Spinal cord (tissue), 10 donors: ENCODE measurements around the gene ZBTB12. TPM values are rescaled to one million over a fixed set of nuclear protein-coding genes. Genes with fewer than 3 reads are reported as not detected.
"Not testable (repeated sequence)": the region's sequence is repeated elsewhere in the genome, so short reads cannot be mapped to it uniquely, and the experiment has no call there.

Source experiments
- DNase-seq, 6 donors: peaks; one replicate each; pipeline versions ENCODE4 v3.0.0 to v3.0.0-alpha.2; 2013 to 2015; ENCODE audit warnings: low spot score in 6 of 6, low read depth in 4 of 6
- H3K27ac ChIP-seq: one replicate; pipeline ENCODE4 v1.5.1; 2013; ENCODE audit warnings: low read depth, low read length, control low read depth
- H3K27me3 ChIP-seq: one replicate; pipeline ENCODE4 v1.6.1; 2013; ENCODE audit warnings: low read length; ENCODE audit not compliant: control insufficient read depth, insufficient read depth
- H3K36me3 ChIP-seq: one replicate; pipeline ENCODE4 v1.6.1; 2013; ENCODE audit warnings: low read length; ENCODE audit not compliant: control insufficient read depth, insufficient read depth
- H3K4me1 ChIP-seq: one replicate; pipeline ENCODE4 v1.6.1; 2013; ENCODE audit warnings: low read length; ENCODE audit not compliant: control insufficient read depth, insufficient read depth
- H3K4me3 ChIP-seq: one replicate; pipeline ENCODE4 v1.5.1; 2013; ENCODE audit warnings: low read depth, low read length, control low read depth
- H3K9me3 ChIP-seq: one replicate; pipeline ENCODE4 v1.6.1; 2013; ENCODE audit warnings: low read length; ENCODE audit not compliant: control insufficient read depth, insufficient read depth
- WGBS: methylation state at CpG from one replicate; pipeline ENCODE4 v1.1.5; 2013; ENCODE audit warnings: missing lambda C conversion rate; ENCODE audit not compliant: insufficient coverage; 5-methylcytosine and 5-hydroxymethylcytosine counted together
- polyA plus RNA-seq, 2 donors: library from polyadenylated mRNA; unstranded; fragments of 120-200 nt; gene quantifications; one replicate each; pipeline ENCODE4 v1.2.1, GENCODE V29; 2013; ENCODE audit not compliant: insufficient read length in 2 of 2
- total RNA-seq, 2 donors: library from RNA; depleted of rRNA in 1 of 2; stranded (reverse); fragments of 120-200 nt in 1 of 2; fragments of >200 nt in 1 of 2; gene quantifications; one replicate each; pipeline versions ENCODE4 v1.2.3 to v1.2.4, GENCODE V29; 2013 to 2014
- donor health status: healthy.

Gene ZBTB12
- total and polyA plus RNA-seq, 4 donors = 7.8 to 37.9 (median 22.6) TPM

DNA sequence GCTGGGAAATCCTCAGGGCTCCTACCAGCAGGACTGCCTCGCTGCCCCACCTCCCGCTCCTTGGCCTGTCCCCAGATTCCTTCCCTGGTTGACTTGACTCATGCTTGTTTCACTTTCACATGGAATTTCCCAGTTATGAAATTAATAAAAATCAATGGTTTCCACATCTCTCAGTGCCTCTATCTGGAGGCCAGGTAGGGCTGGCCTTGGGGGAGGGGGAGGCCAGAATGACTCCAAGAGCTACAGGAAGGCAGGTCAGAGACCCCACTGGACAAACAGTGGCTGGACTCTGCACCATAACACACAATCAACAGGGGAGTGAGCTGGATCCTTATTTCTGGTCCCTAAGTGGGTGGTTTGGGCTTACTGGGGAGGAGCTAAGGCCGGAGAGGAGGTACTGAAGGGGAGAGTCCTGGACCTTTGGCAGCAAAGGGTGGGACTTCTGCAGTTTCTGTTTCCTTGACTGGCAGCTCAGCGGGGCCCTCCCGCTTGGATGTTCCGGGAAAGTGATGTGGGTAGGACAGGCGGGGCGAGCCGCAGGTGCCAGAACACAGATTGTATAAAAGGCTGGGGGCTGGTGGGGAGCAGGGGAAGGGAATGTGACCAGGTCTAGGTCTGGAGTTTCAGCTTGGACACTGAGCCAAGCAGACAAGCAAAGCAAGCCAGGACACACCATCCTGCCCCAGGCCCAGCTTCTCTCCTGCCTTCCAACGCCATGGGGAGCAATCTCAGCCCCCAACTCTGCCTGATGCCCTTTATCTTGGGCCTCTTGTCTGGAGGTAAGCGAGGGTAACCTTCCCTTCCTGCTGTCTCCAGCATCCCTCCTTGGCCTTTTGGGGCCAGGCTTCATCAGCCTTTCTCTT is 43.9 kb upstream of the ZBTB12 start, which contains the start of gene CFB:
Gene CFB (plus strand): TSS at position 589 of the 863 bp plus-strand sequence. CDS start 127 bp downstream, at position 716.
- H3K4me1 ChIP-seq = no peaks in the 10 kb centered on the region
- H3K36me3 ChIP-seq = no peaks in the 10 kb centered on the region
- no peaks in the 10 kb centered on the region for H3K9me3 ChIP-seq
- no peak within 1 kb of the TSS for H3K4me3 ChIP-seq
- 64% methylated on average over 11 of the region's 11 CpGs for WGBS
- DNase-seq = peak in 1 of 6 donors; percentile 57
- peak within 1 kb of the TSS; percentile 72 for H3K27ac ChIP-seq
- H3K27me3 ChIP-seq = peaks cover 9% of the 10 kb centered on the region

DNA sequence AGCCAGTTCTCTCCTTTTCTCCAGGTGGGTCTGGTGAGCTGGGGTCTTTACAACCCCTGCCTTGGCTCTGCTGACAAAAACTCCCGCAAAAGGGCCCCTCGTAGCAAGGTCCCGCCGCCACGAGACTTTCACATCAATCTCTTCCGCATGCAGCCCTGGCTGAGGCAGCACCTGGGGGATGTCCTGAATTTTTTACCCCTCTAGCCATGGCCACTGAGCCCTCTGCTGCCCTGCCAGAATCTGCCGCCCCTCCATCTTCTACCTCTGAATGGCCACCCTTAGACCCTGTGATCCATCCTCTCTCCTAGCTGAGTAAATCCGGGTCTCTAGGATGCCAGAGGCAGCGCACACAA is 43.2 kb upstream of the ZBTB12 start:
- H3K36me3 ChIP-seq = no peaks in the 10 kb centered on the region
- 81% methylated on average over 9 of the region's 9 CpGs for WGBS
- H3K27ac ChIP-seq = peak overlapping the region; percentile 72
- H3K4me3 ChIP-seq = no peak overlapping the region
- H3K4me1 ChIP-seq = no peaks in the 10 kb centered on the region
- DNase-seq = no peak
- no peaks in the 10 kb centered on the region for H3K9me3 ChIP-seq
- peaks cover 9% of the 10 kb centered on the region for H3K27me3 ChIP-seq

DNA sequence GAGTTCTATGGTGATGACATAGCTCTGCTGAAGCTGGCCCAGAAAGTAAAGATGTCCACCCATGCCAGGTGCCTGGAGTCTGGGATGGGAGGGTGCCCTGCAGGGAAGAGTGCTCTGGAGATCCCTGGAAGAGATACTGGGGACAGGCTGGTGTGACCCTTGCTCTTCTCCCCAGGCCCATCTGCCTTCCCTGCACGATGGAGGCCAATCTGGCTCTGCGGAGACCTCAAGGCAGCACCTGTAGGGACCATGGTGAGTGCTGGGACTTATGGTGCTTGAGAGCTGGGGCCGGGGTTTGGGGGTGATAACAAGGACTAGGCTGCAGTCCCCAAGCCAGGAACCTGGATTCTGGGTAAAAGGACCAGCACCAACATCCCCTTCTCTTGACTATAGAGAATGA is 41.9 kb upstream of the ZBTB12 start:
- Histone ChIP-seq H3K4me3 (no peak overlapping the region), H3K27me3 (peaks cover 9% of the 10 kb centered on the region), H3K36me3 (no peaks in the 10 kb centered on the region), H3K27ac (no peak overlapping the region), H3K4me1 (no peaks in the 10 kb centered on the region), H3K9me3 (no peaks in the 10 kb centered on the region)
- no peak for DNase-seq
- 87% methylated on average over 3 of the region's 3 CpGs for WGBS

DNA sequence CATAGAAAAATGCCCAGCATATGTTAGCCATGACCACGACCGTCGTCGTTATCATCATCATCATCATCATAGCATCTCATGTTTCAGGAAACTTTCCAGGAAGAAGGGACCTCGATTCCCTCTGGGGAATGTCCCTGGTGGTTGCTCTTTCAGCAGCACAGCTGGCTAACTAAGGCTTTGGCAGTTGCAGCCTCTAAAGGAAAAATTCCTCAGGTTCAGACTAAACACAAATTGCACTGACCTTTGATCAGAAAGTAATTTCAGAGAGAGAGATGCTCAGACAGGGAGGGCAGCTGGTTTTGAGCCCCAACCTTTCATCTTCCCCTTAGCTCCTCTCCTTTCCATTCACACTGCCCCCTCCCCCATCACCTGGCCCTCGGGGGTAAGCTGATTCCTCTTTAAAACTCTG is 38.4 kb upstream of the ZBTB12 start:
- WGBS = 9% methylated on average over 6 of the region's 6 CpGs
- no peak overlapping the region for H3K27ac ChIP-seq
- H3K9me3 ChIP-seq = no peaks in the 10 kb centered on the region
- peaks cover 9% of the 10 kb centered on the region for H3K27me3 ChIP-seq
- no peak overlapping the region for H3K4me3 ChIP-seq
- DNase-seq = no peak
- no peaks in the 10 kb centered on the region for H3K4me1 ChIP-seq
- H3K36me3 ChIP-seq = no peaks in the 10 kb centered on the region

DNA sequence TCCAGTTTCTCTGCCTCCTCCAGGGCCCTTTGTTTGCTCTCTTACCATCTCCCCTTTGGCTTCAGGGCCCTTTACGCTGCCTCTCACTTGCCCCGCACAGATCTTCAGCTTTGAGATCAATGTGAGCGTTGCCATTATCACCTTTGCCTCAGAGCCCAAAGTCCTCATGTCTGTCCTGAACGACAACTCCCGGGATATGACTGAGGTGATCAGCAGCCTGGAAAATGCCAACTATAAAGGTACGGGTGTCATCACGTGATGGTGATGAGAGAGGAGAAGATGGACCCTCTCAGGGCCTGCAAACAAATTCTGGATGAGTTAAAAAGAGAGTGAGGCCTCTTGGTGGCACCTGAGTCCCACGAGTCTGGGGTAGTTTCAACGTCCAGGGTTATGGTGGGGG is 33.9 kb upstream of the ZBTB12 start:
- Histone ChIP-seq H3K9me3 (no peaks in the 10 kb centered on the region), H3K36me3 (no peaks in the 10 kb centered on the region), H3K27ac (no peak overlapping the region), H3K4me1 (no peaks in the 10 kb centered on the region), H3K4me3 (no peak overlapping the region), H3K27me3 (no peaks in the 10 kb centered on the region)
- no peak for DNase-seq
- WGBS = 87% methylated on average over 9 of the region's 9 CpGs

DNA sequence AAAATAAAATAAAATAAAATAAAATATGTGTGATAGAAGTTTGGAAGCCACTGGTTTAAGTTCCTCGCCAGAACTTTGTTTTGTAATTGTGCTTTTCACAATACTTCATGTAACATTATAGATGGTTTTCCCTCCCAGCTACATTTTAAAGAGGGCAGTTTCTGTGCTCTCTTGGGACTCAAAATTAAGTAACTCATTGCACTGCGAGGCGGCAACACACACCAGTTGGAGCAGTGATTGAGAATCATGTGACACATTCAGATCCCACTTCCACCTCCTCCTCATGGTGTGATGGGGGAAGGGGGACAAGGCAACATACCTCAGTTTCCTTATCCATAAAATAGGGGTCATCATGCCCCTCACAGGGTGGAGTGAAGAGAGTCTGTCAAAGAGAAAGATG is 33.1 kb upstream of the ZBTB12 start:
- WGBS = no CpG with 5 or more reads among the region's 3 CpGs
- H3K4me1 ChIP-seq = no peaks in the 10 kb centered on the region

DNA sequence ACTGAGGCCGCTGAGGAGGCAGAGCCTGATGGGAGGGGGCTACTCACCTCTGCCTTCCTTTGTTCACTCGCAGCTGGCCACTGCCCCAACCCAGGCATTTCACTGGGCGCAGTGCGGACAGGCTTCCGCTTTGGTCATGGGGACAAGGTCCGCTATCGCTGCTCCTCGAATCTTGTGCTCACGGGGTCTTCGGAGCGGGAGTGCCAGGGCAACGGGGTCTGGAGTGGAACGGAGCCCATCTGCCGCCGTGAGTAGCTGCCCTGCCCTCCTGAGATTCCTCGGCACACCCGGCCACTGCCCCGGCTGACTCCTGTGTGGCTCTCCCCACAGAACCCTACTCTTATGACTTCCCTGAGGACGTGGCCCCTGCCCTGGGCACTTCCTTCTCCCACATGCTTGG is 31.7 kb upstream of the ZBTB12 start:
- Histone ChIP-seq H3K36me3 (no peaks in the 10 kb centered on the region), H3K9me3 (no peaks in the 10 kb centered on the region), H3K4me1 (no peaks in the 10 kb centered on the region), H3K27ac (no peak overlapping the region), H3K4me3 (no peak overlapping the region), H3K27me3 (no peaks in the 10 kb centered on the region)
- 90% methylated on average over 15 of the region's 19 CpGs for WGBS
- no peak for DNase-seq

More for the DNA sequence above, 33.1 kb upstream of the ZBTB12 start:
- no peak overlapping the region for H3K4me3 ChIP-seq
- no peaks in the 10 kb centered on the region for H3K36me3 ChIP-seq
- H3K27ac ChIP-seq = no peak overlapping the region
- DNase-seq = no peak
- H3K9me3 ChIP-seq = no peaks in the 10 kb centered on the region
- no peaks in the 10 kb centered on the region for H3K27me3 ChIP-seq

DNA sequence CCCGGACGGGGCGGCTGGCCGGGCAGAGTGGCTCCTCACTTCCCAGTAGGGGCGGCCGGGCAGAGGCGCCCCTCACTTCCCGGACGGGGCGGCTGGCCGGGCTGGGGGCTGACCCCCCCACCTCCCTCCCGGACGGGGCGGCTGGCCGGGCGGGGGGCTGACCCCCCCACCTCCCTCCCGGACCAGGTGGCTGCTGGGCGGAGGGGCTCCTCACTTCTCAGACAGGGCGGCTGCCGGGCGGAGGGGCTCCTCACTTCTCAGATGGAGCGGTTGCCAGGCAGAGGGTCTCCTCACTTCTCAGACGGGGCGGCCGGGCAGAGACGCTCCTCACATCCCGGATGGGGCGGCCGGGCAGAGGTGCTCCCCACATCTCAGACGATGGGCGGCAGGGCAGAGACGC is 30.3 kb upstream of the ZBTB12 start:
- H3K27ac ChIP-seq = not testable (repeated sequence)

DNA sequence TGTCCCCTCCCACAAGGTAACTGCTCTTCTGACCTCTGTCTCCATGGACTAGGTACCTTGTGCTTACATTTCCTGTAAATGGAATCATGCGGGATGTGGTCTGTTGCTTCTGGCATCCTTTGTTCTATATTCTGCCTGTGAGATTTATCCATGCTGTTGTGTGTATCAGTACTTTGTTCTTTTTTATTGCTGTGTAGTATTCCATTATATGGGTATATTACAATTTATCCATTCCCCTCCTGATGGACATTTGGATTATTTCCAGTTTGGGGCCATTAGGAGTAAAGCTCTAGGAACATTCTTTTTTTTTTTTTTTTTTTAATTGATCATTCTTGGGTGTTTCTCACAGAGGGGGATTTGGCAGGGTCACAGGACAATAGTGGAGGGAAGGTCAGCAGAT is 29.1 kb upstream of the ZBTB12 start:
- Histone ChIP-seq H3K27ac (no peak overlapping the region), H3K4me3 (no peak overlapping the region), H3K36me3 (no peaks in the 10 kb centered on the region), H3K27me3 (no peaks in the 10 kb centered on the region), H3K4me1 (no peaks in the 10 kb centered on the region), H3K9me3 (no peaks in the 10 kb centered on the region)
- DNase-seq = no peak
- no CpG with 5 or more reads among the region's 1 CpG for WGBS

More for the DNA sequence above, 30.3 kb upstream of the ZBTB12 start:
- WGBS = 96% methylated on average over 11 of the region's 32 CpGs
- not testable (repeated sequence) for H3K36me3 ChIP-seq, H3K9me3 ChIP-seq, DNase-seq, H3K4me1 ChIP-seq, H3K4me3 ChIP-seq, H3K27me3 ChIP-seq

DNA sequence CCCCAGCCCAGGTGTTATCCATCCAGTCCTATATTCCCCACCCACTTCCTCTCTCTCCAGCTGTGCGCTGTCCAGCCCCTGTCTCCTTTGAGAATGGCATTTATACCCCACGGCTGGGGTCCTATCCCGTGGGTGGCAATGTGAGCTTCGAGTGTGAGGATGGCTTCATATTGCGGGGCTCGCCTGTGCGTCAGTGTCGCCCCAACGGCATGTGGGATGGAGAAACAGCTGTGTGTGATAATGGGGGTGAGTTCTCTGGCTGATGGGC is 26.7 kb upstream of the ZBTB12 start:
- Histone ChIP-seq H3K4me1 (no peaks in the 10 kb centered on the region), H3K4me3 (no peak overlapping the region), H3K27ac (no peak overlapping the region), H3K27me3 (no peaks in the 10 kb centered on the region), H3K9me3 (no peaks in the 10 kb centered on the region), H3K36me3 (no peaks in the 10 kb centered on the region)
- no peak for DNase-seq
- WGBS = 83% methylated on average over 9 of the region's 9 CpGs
